Naive B cell (primary cell): ENCODE results near the gene MS4A1. TPM values are rescaled to one million over a fixed set of nuclear protein-coding genes. Genes with fewer than 3 reads are reported as not detected.

Source experiments
- ATAC-seq, 2 donors: fragments of 150-1000 bp; cut with Tn5 transposase; 2 replicates each; pipeline ENCODE4 v1.10.0; 2021; ENCODE audit warnings: low read depth in 2 of 2, mild to moderate bottlenecking in 2 of 2, moderate library complexity in 2 of 2
- DNase-seq: peaks from one replicate; pipeline ENCODE4 v3.0.0; 2022
- H3K27ac Mint-ChIP-seq, 6 donors: one replicate each; pipeline ENCODE4 v1.8.0; 2020 to 2022; ENCODE audit warnings: mild to moderate bottlenecking in 6 of 6, mixed read lengths in 6 of 6, moderate library complexity in 5 of 6, inconsistent platforms in 2 of 6
- H3K27me3 Mint-ChIP-seq, 3 donors: one replicate each; pipeline ENCODE4 v1.8.0; 2021 to 2022; ENCODE audit warnings: mixed read lengths in 3 of 3, mild to moderate bottlenecking in 1 of 3
- H3K36me3 Mint-ChIP-seq, 2 donors: one replicate each; pipeline ENCODE4 v1.8.0; 2020 to 2022; ENCODE audit warnings: mixed read lengths in 2 of 2, inconsistent platforms in 1 of 2, mild to moderate bottlenecking in 1 of 2
- H3K4me1 Mint-ChIP-seq, 3 donors: one replicate each; pipeline ENCODE4 v1.8.0; 2020 to 2022; ENCODE audit warnings: mixed read lengths in 3 of 3, inconsistent platforms in 1 of 3, mild to moderate bottlenecking in 1 of 3, moderate library complexity in 1 of 3
- H3K4me3 Mint-ChIP-seq, 8 donors: one replicate each; pipeline ENCODE4 v1.8.0; 2020 to 2022; ENCODE audit warnings: mild to moderate bottlenecking in 8 of 8, mixed read lengths in 8 of 8, moderate library complexity in 8 of 8, inconsistent platforms in 2 of 8
- H3K9me3 Mint-ChIP-seq, 7 donors: one replicate each; pipeline ENCODE4 v1.8.0; 2020 to 2022; ENCODE audit warnings: mixed read lengths in 7 of 7, mild to moderate bottlenecking in 5 of 7, inconsistent platforms in 2 of 7, moderate library complexity in 1 of 7
- polyA plus RNA-seq, 6 donors: library from polyadenylated mRNA; unstranded; fragments of 300-500 nt; fragmentation: Illumina TruSeq; gene quantifications; one replicate each; pipeline ENCODE4 v1.2.3, GENCODE V29; 2021; ENCODE audit warnings: low read depth in 6 of 6

Gene MS4A1
- polyA plus RNA-seq, 6 donors from 2014 or later, result 910 to 1,188 (median 959) TPM

- peak overlapping the region in 1 of 6 donors; percentile 68 for H3K27ac Mint-ChIP-seq
- DNase-seq, result no peak
- H3K4me3 Mint-ChIP-seq, result peak overlapping the region in 2 of 8 donors; percentile 10 to 54
- ATAC-seq, result peak; percentile 63 to 84
- H3K27me3 Mint-ChIP-seq, result peaks cover 0 to 5% (median 3%) of the 10 kb centered on the region in 3 donors
- H3K9me3 Mint-ChIP-seq, result peaks cover 0 to 2% (median 0%) of the 10 kb centered on the region in 7 donors
- no peaks in the 10 kb centered on the region for H3K36me3 Mint-ChIP-seq
- H3K4me1 Mint-ChIP-seq, result peaks cover 7 to 22% (median 16%) of the 10 kb centered on the region in 3 donors
These were observed 55.7 kb downstream of the MS4A1 start for GRCh38 chr11:60511393-60511792.

GRCh38 chr11:60512651-60513225 lies 57.1 kb downstream of the MS4A1 start:
- peaks cover 0 to 3% (median 3%) of the 10 kb centered on the region in 3 donors for H3K27me3 Mint-ChIP-seq
- H3K9me3 Mint-ChIP-seq, result peaks cover 0 to 2% (median 0%) of the 10 kb centered on the region in 7 donors
- H3K36me3 Mint-ChIP-seq, result no peaks in the 10 kb centered on the region
- no peak overlapping the region for H3K4me3 Mint-ChIP-seq
- peaks cover 7 to 22% (median 16%) of the 10 kb centered on the region in 3 donors for H3K4me1 Mint-ChIP-seq
- DNase-seq, result no peak
- no peak for ATAC-seq
- peak overlapping the region in 1 of 6 donors; percentile 1 for H3K27ac Mint-ChIP-seq

GRCh38 chr11:60513496-60514460 lies 58.1 kb downstream of the MS4A1 start:
- peaks cover 7 to 22% (median 16%) of the 10 kb centered on the region in 3 donors for H3K4me1 Mint-ChIP-seq
- H3K4me3 Mint-ChIP-seq, result no peak overlapping the region
- peak; percentile 7 for DNase-seq
- H3K27ac Mint-ChIP-seq, result peak overlapping the region in 1 of 6 donors; percentile 7
- ATAC-seq, result peak; percentile 61 to 65
- H3K27me3 Mint-ChIP-seq, result peaks cover 2 to 7% (median 3%) of the 10 kb centered on the region in 3 donors
- no peaks in the 10 kb centered on the region for H3K36me3 Mint-ChIP-seq
- peaks cover 0 to 2% (median 0%) of the 10 kb centered on the region in 7 donors for H3K9me3 Mint-ChIP-seq

- Mint-ChIP-seq H3K27me3 (peaks cover 8 to 19% (median 16%) of the 10 kb centered on the region in 3 donors), H3K4me1 (peaks cover 7 to 23% (median 22%) of the 10 kb centered on the region in 3 donors), H3K27ac (peak within 1 kb of the TSS in 2 of 6 donors; percentile 6 to 16), H3K9me3 (peaks cover 0 to 14% (median 3%) of the 10 kb centered on the region in 7 donors), H3K36me3 (peaks cover 0 to 8% of the 10 kb centered on the region in 2 donors), H3K4me3 (no peak within 1 kb of the TSS)
- no peak for DNase-seq
- no peak for ATAC-seq
These were observed 59.7 kb downstream of the MS4A1 start, which contains the start of gene MS4A13 for GRCh38 chr11:60515144-60515855. Gene MS4A13 (plus strand): TSS chr11:60515392. CDS start chr11:60518084, 2,692 bp downstream.

Other genes with a start within 250 kb of the MS4A1 start
- not detected for gene MS4A4E, start 212.7 kb upstream of the MS4A1 start, polyA plus RNA-seq
- under 1 TPM in 2 of 6 donors, not detected in 4; 0.16 to 0.34 TPM for gene MS4A4A, start 175.2 kb upstream of the MS4A1 start, polyA plus RNA-seq
- gene MS4A6E, start 128.6 kb upstream of the MS4A1 start, polyA plus RNA-seq, result not detected
- gene MS4A7, start 77.3 kb upstream of the MS4A1 start, polyA plus RNA-seq, result 10 to 100 TPM; 24.5 to 47.8 (median 30.0) TPM
- gene MS4A14, start 59.4 kb upstream of the MS4A1 start, polyA plus RNA-seq, result 1 to 10 TPM in 2 of 6 donors, under 1 TPM in 3, not detected in 1; 0.43 to 1.8 (median 0.64) TPM
- gene MS4A5, start 26.3 kb upstream of the MS4A1 start, polyA plus RNA-seq, result not detected
- not detected for gene MS4A12, start 36.9 kb downstream of the MS4A1 start, polyA plus RNA-seq
- gene MS4A13, start 59.5 kb downstream of the MS4A1 start, polyA plus RNA-seq, result not detected
- not detected for gene MS4A8, start 243.8 kb downstream of the MS4A1 start, polyA plus RNA-seq